Activated T-cell treated with anti-CD3 and anti-CD28 coated beads for 24 hours (primary cell): ENCODE data around the gene PRKAA1.
"Not testable (repeated sequence)": the region's sequence is repeated elsewhere in the genome, so short reads cannot be mapped to it uniquely, and the experiment has no call there.

Source experiments
- DNase-seq: peaks from one replicate; pipeline ENCODE4 v3.0.0-alpha.2; 2020; ENCODE audit warnings: low read depth

PRKAA1 gene

GRCh38 chr5:40722497-40722911, 75.7 kb downstream of the PRKAA1 start:
- not testable (repeated sequence) for DNase-seq

- no peak for DNase-seq
Measured at GRCh38 chr5:40720069-40720468, 78.1 kb downstream of the PRKAA1 start.

GRCh38 chr5:40717281-40717680, 80.9 kb downstream of the PRKAA1 start:
- DNase-seq = no peak

GRCh38 chr5:40716590-40716989, 81.6 kb downstream of the PRKAA1 start:
- DNase-seq = no peak

- no peak for DNase-seq
Measured at GRCh38 chr5:40716000-40716399, 82.2 kb downstream of the PRKAA1 start.

GRCh38 chr5:40714001-40714400, 84.2 kb downstream of the PRKAA1 start:
- no peak for DNase-seq

GRCh38 chr5:40710575-40710974, 87.6 kb downstream of the PRKAA1 start:
- DNase-seq = not testable (repeated sequence)
